MM.1S (cell line): ENCODE data around the gene RNF182.

Experiments used
- DNase-seq: peaks from one replicate; pipeline ENCODE4 v3.0.0-alpha.2; 2015
- H2AFZ ChIP-seq: fragments of 300-600 bp; sonication (generic); 2 replicates; pipeline ENCODE4 v1.6.0; 2016; ENCODE audit warnings: antibody characterized with exemption, low read length
- H3F3A ChIP-seq: fragments of 300-600 bp; sonication (generic); 2 replicates; pipeline ENCODE4 v1.6.1; 2016; ENCODE audit warnings: mild to moderate bottlenecking, antibody characterized with exemption, low read length, moderate library complexity, mixed read lengths; ENCODE audit not compliant: insufficient read depth
- H3K27ac ChIP-seq: fragments of 300-600 bp; sonication (generic); 2 replicates; pipeline ENCODE4 v1.5.1; 2016; ENCODE audit warnings: mild to moderate bottlenecking, low read length
- H3K27me3 ChIP-seq: fragments of 300-600 bp; sonication (generic); replicated peaks from 2 replicates; pipeline ENCODE4 v1.6.0; 2016; ENCODE audit warnings: low read length; ENCODE audit not compliant: insufficient read depth
- H3K36me3 ChIP-seq: fragments of 300-600 bp; sonication (generic); replicated peaks from 2 replicates; pipeline ENCODE4 v1.6.1; 2016; ENCODE audit warnings: mild to moderate bottlenecking, low read length, mixed read lengths; ENCODE audit not compliant: insufficient read depth
- H3K4me1 ChIP-seq: fragments of 300-600 bp; sonication (generic); 2 replicates; pipeline ENCODE4 v1.6.1; 2016; ENCODE audit warnings: low read length, mixed read lengths
- H3K4me2 ChIP-seq: fragments of 300-600 bp; sonication (generic); 2 replicates; pipeline ENCODE4 v1.6.0; 2016; ENCODE audit warnings: low read depth, low read length
- H3K4me3 ChIP-seq: fragments of 300-600 bp; sonication (generic); 2 replicates; pipeline ENCODE4 v1.5.1; 2016; ENCODE audit warnings: low read length, mixed read lengths
- H3K79me2 ChIP-seq: fragments of 300-600 bp; sonication (generic); 2 replicates; pipeline ENCODE4 v1.6.1; 2016; ENCODE audit warnings: mixed run types, low read length, mixed read lengths
- H3K9ac ChIP-seq: fragments of 300-600 bp; sonication (generic); 2 replicates; pipeline ENCODE4 v1.6.1; 2016; ENCODE audit warnings: low read length, mixed read lengths
- H3K9me2 ChIP-seq: fragments of 300-600 bp; sonication (generic); replicated peaks from 2 replicates; pipeline ENCODE4 v1.6.1; 2016; ENCODE audit warnings: mild to moderate bottlenecking, low read length, mixed read lengths; ENCODE audit not compliant: insufficient read depth
- H3K9me3 ChIP-seq: fragments of 300-600 bp; sonication (generic); replicated peaks from 2 replicates; pipeline ENCODE4 v1.6.1; 2016; ENCODE audit warnings: mild to moderate bottlenecking, low read length, mixed read lengths; ENCODE audit not compliant: insufficient read depth
- H4K20me1 ChIP-seq: fragments of 300-600 bp; sonication (generic); 2 replicates; pipeline ENCODE4 v1.6.1; 2016; ENCODE audit warnings: mild to moderate bottlenecking, low read length, moderate library complexity, mixed read lengths; ENCODE audit not compliant: insufficient read depth
- CTCF ChIP-seq: fragments of 300-600 bp; sonication (generic); IDR thresholded peaks from 2 replicates; pipeline ENCODE4 v1.5.1; 2016; ENCODE audit warnings: antibody characterized with exemption, low read length, mixed read lengths
- EZH2 ChIP-seq: fragments of 300-600 bp; sonication (generic); optimal IDR thresholded peaks from 2 replicates; pipeline ENCODE3; 2017; ENCODE audit warnings: low read depth, mild to moderate bottlenecking, antibody characterized with exemption, low read length, mixed read lengths
- EZH2phosphoT487 ChIP-seq: fragments of 300-600 bp; sonication (generic); IDR thresholded peaks from 2 replicates; pipeline ENCODE4 v1.6.1; 2018; ENCODE audit warnings: antibody characterized with exemption, low read length

Gene RNF182

GRCh38 chr6:13989496-13990144 is 64.9 kb downstream of the RNF182 start:
- H3K4me3 ChIP-seq: no peak overlapping the region
- H3K9ac ChIP-seq: no peak overlapping the region
- no peak overlapping the region for H3K27ac ChIP-seq
- no peak for DNase-seq
- TF ChIP-seq EZH2phosphoT487 (no peak), CTCF (no peak), EZH2 (no peak)
- no peaks in the 10 kb centered on the region for H3F3A ChIP-seq
- no peak overlapping the region for H2AFZ ChIP-seq
- H4K20me1 ChIP-seq: no peaks in the 10 kb centered on the region
- H3K4me1 ChIP-seq: no peaks in the 10 kb centered on the region
- no peaks in the 10 kb centered on the region for H3K27me3 ChIP-seq
- H3K9me3 ChIP-seq: no peaks in the 10 kb centered on the region
- H3K79me2 ChIP-seq: no peaks in the 10 kb centered on the region
- H3K9me2 ChIP-seq: no peaks in the 10 kb centered on the region
- H3K4me2 ChIP-seq: no peak overlapping the region
- H3K36me3 ChIP-seq: no peaks in the 10 kb centered on the region

- Histone ChIP-seq H3K9me2 (no peaks in the 10 kb centered on the region), H2AFZ (no peak overlapping the region), H3K4me2 (no peak overlapping the region), H3K27me3 (no peaks in the 10 kb centered on the region), H3K27ac (no peak overlapping the region), H3K4me1 (no peaks in the 10 kb centered on the region), H3K4me3 (no peak overlapping the region), H3K9ac (no peak overlapping the region), H4K20me1 (no peaks in the 10 kb centered on the region), H3F3A (no peaks in the 10 kb centered on the region), H3K9me3 (no peaks in the 10 kb centered on the region), H3K36me3 (no peaks in the 10 kb centered on the region), H3K79me2 (no peaks in the 10 kb centered on the region)
- TF ChIP-seq CTCF: no peak
- TF ChIP-seq EZH2: no peak
- TF ChIP-seq EZH2phosphoT487: no peak
- no peak for DNase-seq
These were observed 66.0 kb downstream of the RNF182 start for GRCh38 chr6:13990796-13991195.

- H3K9me3 ChIP-seq: no peaks in the 10 kb centered on the region
- H3K4me2 ChIP-seq: no peak overlapping the region
- no peaks in the 10 kb centered on the region for H3K36me3 ChIP-seq
- no peak for TF ChIP-seq EZH2phosphoT487
- TF ChIP-seq CTCF: no peak
- TF ChIP-seq EZH2: no peak
- no peak for DNase-seq
- no peaks in the 10 kb centered on the region for H3K9me2 ChIP-seq
- H3K4me3 ChIP-seq: no peak overlapping the region
- no peaks in the 10 kb centered on the region for H4K20me1 ChIP-seq
- no peak overlapping the region for H3K9ac ChIP-seq
- no peaks in the 10 kb centered on the region for H3K4me1 ChIP-seq
- H3K79me2 ChIP-seq: no peaks in the 10 kb centered on the region
- no peaks in the 10 kb centered on the region for H3K27me3 ChIP-seq
- H2AFZ ChIP-seq: no peak overlapping the region
- H3K27ac ChIP-seq: no peak overlapping the region
- no peaks in the 10 kb centered on the region for H3F3A ChIP-seq
These were observed 66.6 kb downstream of the RNF182 start for GRCh38 chr6:13991393-13991792.
